PC-9 (cell line): ENCODE measurements around the gene TAPBPL. TPM values are rescaled to one million over a fixed set of nuclear protein-coding genes. Genes with fewer than 3 reads are reported as not detected.
A peak's percentile ranks its signal among the peaks of the same experiment; 100 is the strongest.
"Not testable (repeated sequence)": the region's sequence is repeated elsewhere in the genome, so short reads cannot be mapped to it uniquely, and the experiment has no call there.

Experiments used
- BruUV-seq: library from RNA; stranded (reverse); fragments of 400-500 nt; replicated peaks from 2 replicates; lab custom pipeline; 2021; lab: Mats Ljungman, UMichigan
- CTCF ChIA-PET: fragments of 300-600 bp; sonication (Branson Sonifier 250); formaldehyde crosslinking; loops from one replicate; lab custom pipeline; 2022; ENCODE audit warnings: antibody characterized with exemption; lab: Charles Lee
- POLR2A ChIA-PET: fragments of 300-600 bp; sonication (Branson Sonifier 250); formaldehyde crosslinking; loops from one replicate; lab custom pipeline; 2022; ENCODE audit warnings: antibody characterized with exemption; ENCODE audit not compliant: unreplicated experiment; lab: Charles Lee
- DNase-seq, 2 experiments: peaks; one replicate each; pipeline versions ENCODE4 v3.0.0 to v3.0.0-alpha.2; 2015 to 2022; ENCODE audit warnings: mixed read lengths in 1 of 2
- H2AFZ ChIP-seq: fragments of 200-600 bp; sonication (generic); 2 replicates; pipeline ENCODE4 v1.8.1; 2017; ENCODE audit warnings: antibody characterized with exemption
- H3F3A ChIP-seq: fragments of 200-600 bp; sonication (generic); 2 replicates; pipeline ENCODE4 v1.8.1; 2017; ENCODE audit warnings: antibody characterized with exemption, mild to moderate bottlenecking, low read depth; ENCODE audit not compliant: insufficient read depth
- H3K27ac ChIP-seq: fragments of 200-600 bp; sonication (generic); 2 replicates; pipeline ENCODE4 v1.6.1; 2016; ENCODE audit warnings: mixed run types
- H3K27me3 ChIP-seq: fragments of 200-600 bp; sonication (generic); 2 replicates; pipeline ENCODE4 v1.6.1; 2016; ENCODE audit warnings: low read depth, mixed run types; ENCODE audit not compliant: insufficient read depth
- H3K36me3 ChIP-seq: fragments of 200-600 bp; sonication (generic); 2 replicates; pipeline ENCODE4 v1.6.1; 2016; ENCODE audit warnings: low read depth, mixed run types
- H3K4me1 ChIP-seq: fragments of 200-600 bp; sonication (generic); replicated peaks from 2 replicates; pipeline ENCODE4 v1.6.1; 2016; ENCODE audit warnings: mixed run types; ENCODE audit not compliant: insufficient read depth
- H3K4me2 ChIP-seq: fragments of 200-600 bp; sonication (generic); 2 replicates; pipeline ENCODE4 v1.6.1; 2017; ENCODE audit warnings: mixed run types
- H3K4me3 ChIP-seq: fragments of 200-600 bp; sonication (generic); 2 replicates; pipeline ENCODE4 v1.6.1; 2016; ENCODE audit warnings: mixed run types
- H3K79me2 ChIP-seq: fragments of 200-600 bp; sonication (generic); 2 replicates; pipeline ENCODE4 v1.6.1; 2017; ENCODE audit warnings: low read depth, mixed run types
- H3K9me2 ChIP-seq: fragments of 200-600 bp; sonication (generic); 2 replicates; pipeline ENCODE4 v1.8.1; 2017; ENCODE audit warnings: mild to moderate bottlenecking; ENCODE audit not compliant: insufficient read depth
- H3K9me3 ChIP-seq: fragments of 200-600 bp; sonication (generic); 2 replicates; pipeline ENCODE4 v1.8.1; 2016; ENCODE audit warnings: low read depth; ENCODE audit not compliant: insufficient read depth
- H4K20me1 ChIP-seq: fragments of 200-600 bp; sonication (generic); 2 replicates; pipeline ENCODE4 v1.8.1; 2017; ENCODE audit not compliant: insufficient read depth
- CTCF ChIP-seq: fragments of 200-600 bp; sonication (generic); conservative IDR thresholded peaks from 2 replicates; pipeline ENCODE4 v1.6.1; 2017; ENCODE audit warnings: mixed run types, antibody characterized with exemption, mild to moderate bottlenecking, moderate library complexity
- EZH2 ChIP-seq: fragments of 200-600 bp; sonication (generic); IDR thresholded peaks from 2 replicates; pipeline ENCODE4 v1.8.0; 2017; ENCODE audit warnings: antibody characterized with exemption, low read depth
- intact Hi-C: fragments of 100-400 bp; cut with micrococcal nuclease; formaldehyde crosslinking; loops from one replicate; pipeline ENCODE4 v1.10.0; 2022; ENCODE audit not compliant: unreplicated experiment
- total RNA-seq: library from RNA; stranded (reverse); gene quantifications from 2 replicates; pipeline ENCODE4 v1.2.3, GENCODE V29; 2021

Gene TAPBPL
- total RNA-seq, 1 experiment from 2014 or later: 26.0 TPM

- ChIA-PET CTCF (no interaction called here), POLR2A (no interaction called here)
- Histone ChIP-seq H3K9me3 (no peaks in the 10 kb centered on the region), H3K4me1 (peaks cover 15% of the 10 kb centered on the region), H3K4me2 (no peak overlapping the region), H3K79me2 (no peaks in the 10 kb centered on the region; the same call in 1 of the 2 replicates), H3K36me3 (no peaks in the 10 kb centered on the region), H2AFZ (no peak overlapping the region), H4K20me1 (no peaks in the 10 kb centered on the region), H3F3A (peaks cover 12% of the 10 kb centered on the region), H3K4me3 (no peak overlapping the region), H3K27ac (no peak overlapping the region), H3K9me2 (no peaks in the 10 kb centered on the region), H3K27me3 (0 out of 2 replicates have a peak, but pooled peaks cover 6% of the 10 kb centered on the region)
- intact Hi-C loops: no loop called here
- BruUV-seq: no TSS peak
- TF ChIP-seq CTCF (no peak), EZH2 (no peak)
- DNase-seq: no peak
These were observed 20.6 kb downstream of the TAPBPL start for GRCh38 chr12:6472491-6472890.

GRCh38 chr12:6475233-6475975 lies 23.6 kb downstream of the TAPBPL start:
- H3F3A ChIP-seq, H4K20me1 ChIP-seq, H2AFZ ChIP-seq, H3K4me3 ChIP-seq, POLR2A ChIA-PET, H3K9me2 ChIP-seq, H3K4me1 ChIP-seq, H3K9me3 ChIP-seq, CTCF ChIA-PET, H3K4me2 ChIP-seq, H3K79me2 ChIP-seq, intact Hi-C loops, BruUV-seq, DNase-seq, H3K27ac ChIP-seq, H3K36me3 ChIP-seq: not testable (repeated sequence)
- H3K27me3 ChIP-seq: peaks cover 15% of the 10 kb centered on the region; the same call in 1 of the 2 replicates

GRCh38 chr12:6476489-6476888 lies 24.6 kb downstream of the TAPBPL start:
- intact Hi-C loops: no loop called here
- ChIA-PET POLR2A (no interaction called here), CTCF (no interaction called here)
- DNase-seq: peak in 1 of 2 experiments; percentile 33
- Histone ChIP-seq H3K9me3 (no peaks in the 10 kb centered on the region), H3K4me3 (no peak overlapping the region), H3F3A (peaks cover 6% of the 10 kb centered on the region), H3K27me3 (peaks cover 15% of the 10 kb centered on the region; the same call in 1 of the 2 replicates), H3K4me1 (no peaks in the 10 kb centered on the region; the same call in 1 of the 2 replicates), H2AFZ (no peak overlapping the region), H3K36me3 (no peaks in the 10 kb centered on the region), H4K20me1 (no peaks in the 10 kb centered on the region), H3K4me2 (no peak overlapping the region; the same call in 1 of the 2 replicates), H3K9me2 (no peaks in the 10 kb centered on the region), H3K27ac (no peak overlapping the region), H3K79me2 (no peaks in the 10 kb centered on the region)
- TF ChIP-seq EZH2: no peak
- no TSS peak for BruUV-seq

- DNase-seq, H3K4me1 ChIP-seq, H3K4me3 ChIP-seq, H4K20me1 ChIP-seq, H3K27ac ChIP-seq, H3K4me2 ChIP-seq, H3K79me2 ChIP-seq, BruUV-seq, POLR2A ChIA-PET, H3K36me3 ChIP-seq, H3K9me3 ChIP-seq, H2AFZ ChIP-seq, H3K9me2 ChIP-seq, H3F3A ChIP-seq, intact Hi-C loops: not testable (repeated sequence)
- CTCF ChIA-PET: interaction anchor here (0.7 kb wide), 2 partner anchors 10 to 71 kb away, joined by 4 to 11 read pairs; no protein-coding TSS in a partner anchor
- peaks cover 15% of the 10 kb centered on the region; the same call in 1 of the 2 replicates for H3K27me3 ChIP-seq
These were observed 25.9 kb downstream of the TAPBPL start for GRCh38 chr12:6477601-6478377.
